ENCODE measurements around the gene LAPTM5.

- no peak for TF ChIP-seq CTCF (IDR thresholded peaks at IDR 0.05)
- no peak for TF ChIP-seq POLR2A (IDR thresholded peaks at IDR 0.05)
Measured at GRCh38 chr1:30723331-30723755, 34.2 kb downstream of the LAPTM5 start, which contains the start of gene MATN1.

All from prostate gland (tissue), 2 donors.